Mammary epithelial cell (primary cell): ENCODE data around the gene VIPR2.

ENCODE experiments used
- CTCF ChIP-seq, 2 donors: IDR thresholded peaks in 1 of 2; conservative IDR thresholded peaks in 1 of 2; 2 replicates each; pipeline ENCODE4 v1.5.1; 2011 to 2012; ENCODE audit warnings: inconsistent platforms in 2 of 2, low read length in 2 of 2, mild to moderate bottlenecking in 2 of 2, control low read depth in 1 of 2, low read depth in 1 of 2; ENCODE audit not compliant: insufficient read depth in 1 of 2; ENCODE audit errors: extremely low read depth in 1 of 2
- EZH2 ChIP-seq: IDR thresholded peaks from 2 replicates; pipeline ENCODE4 v1.6.1; 2012; ENCODE audit warnings: low read length, inconsistent platforms, borderline replicate concordance

- TF ChIP-seq CTCF (conservative IDR thresholded peaks at IDR 0.05 in 1 of 2, IDR thresholded peaks at IDR 0.05 in 1 of 2; ENCODE audit: extremely low read depth in 1 of 2, insufficient read depth in 1 of 2, low read depth in 1 of 2, low read length in 2 of 2) (no peak), EZH2 (no peak)
Observed at GRCh38 chr7:159084069-159084801, 60.4 kb downstream of the VIPR2 start.
